HG03354 (cell line): ENCODE measurements around the gene APP.
A peak's percentile ranks its signal among the peaks of the same experiment; 100 is the strongest.

Experiments
- ATAC-seq: cut with Tn5 transposase; IDR thresholded peaks from one replicate; pipeline ENCODE4 v1.9.1; 2021; ENCODE audit warnings: mild to moderate bottlenecking; ENCODE audit not compliant: unreplicated experiment, poor library complexity, severe bottlenecking

APP gene

DNA sequence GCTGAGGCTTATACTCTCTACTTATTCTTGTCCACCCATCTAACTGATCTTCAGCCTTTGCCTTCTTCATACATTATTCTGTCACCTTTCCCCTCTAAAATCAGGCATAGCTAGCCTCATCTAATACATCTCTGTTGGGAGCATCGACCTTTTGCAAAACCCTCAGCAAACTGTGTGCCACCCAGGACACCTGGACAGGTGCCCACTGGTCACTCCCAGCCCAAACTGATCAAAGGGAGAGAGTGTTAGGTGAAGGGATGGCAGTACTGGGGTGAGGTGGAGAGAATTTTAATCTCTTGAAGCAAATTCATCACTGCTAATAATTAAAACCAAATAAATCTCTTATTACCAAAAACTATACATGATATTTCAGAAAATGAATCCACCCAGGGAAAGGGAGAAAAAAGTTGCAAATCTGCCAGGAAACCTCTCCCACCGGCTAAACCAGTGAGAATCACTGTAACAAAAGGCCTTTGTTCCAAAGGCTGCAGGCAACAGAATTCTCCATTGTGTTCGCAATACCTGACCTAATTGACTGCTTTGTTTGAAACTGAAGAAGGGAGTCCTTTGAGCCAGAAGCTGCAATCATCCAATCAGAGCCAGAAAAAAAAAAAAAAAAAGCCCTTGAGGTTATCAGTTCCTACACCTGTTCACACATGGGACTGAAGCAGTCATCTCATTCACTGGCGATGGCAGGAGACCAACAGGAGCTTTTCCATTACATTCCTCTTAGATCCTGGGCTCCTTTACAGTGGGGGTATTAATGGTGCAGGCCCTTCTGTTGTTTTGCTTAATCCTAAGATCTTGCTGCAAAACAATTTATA lies 172.6 kb downstream of the APP start:
- ATAC-seq, result no peak

GRCh38 chr21:25995278-25995677 lies 175.3 kb downstream of the APP start:
- no peak for ATAC-seq

- ATAC-seq, result no peak
Observed at GRCh38 chr21:25994758-25995163, 175.8 kb downstream of the APP start.

DNA sequence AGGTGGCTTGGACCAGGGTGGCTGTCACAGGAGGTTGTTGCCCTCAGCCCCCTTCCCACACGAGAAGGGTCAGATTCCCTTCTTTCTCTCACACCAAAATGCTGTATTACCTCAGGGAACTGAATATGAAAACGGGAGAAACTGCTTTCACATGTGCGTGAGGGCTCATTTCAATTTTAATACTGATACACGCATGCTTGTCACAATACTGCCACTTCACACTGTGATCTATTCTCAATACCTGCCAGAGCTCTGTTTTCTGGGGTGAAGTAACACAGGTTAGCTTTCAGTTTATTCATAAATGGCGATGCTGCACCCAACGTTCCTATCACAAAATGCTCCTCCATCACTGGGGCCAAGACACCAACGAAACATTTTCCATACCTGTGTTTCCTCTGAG lies 181.8 kb downstream of the APP start:
- no peak for ATAC-seq

DNA sequence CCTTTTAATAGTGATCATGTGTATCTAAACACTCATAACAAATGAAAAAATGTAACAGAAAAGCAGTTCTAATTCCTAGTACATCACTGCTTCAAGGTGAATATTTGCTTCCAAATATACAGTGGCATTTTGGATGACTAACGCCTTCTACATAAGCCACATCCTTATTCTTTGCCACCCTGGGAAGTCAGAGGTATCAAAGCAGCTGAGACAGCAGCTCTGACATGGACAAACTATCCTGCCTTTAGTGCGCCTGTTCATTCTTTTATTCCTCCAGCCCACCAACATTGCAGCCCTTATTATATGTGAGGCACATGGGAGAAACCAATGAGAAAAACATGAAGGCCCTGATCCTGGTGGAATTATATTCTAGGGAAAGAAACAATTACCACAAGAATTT lies 183.0 kb downstream of the APP start:
- no peak for ATAC-seq

DNA sequence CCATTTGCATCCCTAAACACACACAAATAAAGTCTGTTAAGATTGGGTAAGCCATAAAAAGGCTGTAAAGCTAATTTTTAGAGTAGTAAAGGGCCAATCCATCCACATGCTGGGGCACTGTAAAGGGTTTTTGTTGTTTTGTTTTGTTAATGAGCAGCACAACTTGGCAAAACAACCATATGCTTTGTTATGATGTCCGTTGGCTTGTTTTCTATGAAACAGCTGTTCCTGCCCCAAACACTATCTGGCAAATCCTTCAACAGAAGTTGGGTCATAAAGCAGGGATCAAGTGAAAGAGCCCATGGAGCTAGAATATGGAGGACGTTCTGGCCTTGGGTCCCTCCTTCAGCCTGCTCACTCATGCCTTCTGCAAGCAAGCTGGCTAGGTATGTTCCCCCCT lies 183.6 kb downstream of the APP start:
- ATAC-seq, result no peak

DNA sequence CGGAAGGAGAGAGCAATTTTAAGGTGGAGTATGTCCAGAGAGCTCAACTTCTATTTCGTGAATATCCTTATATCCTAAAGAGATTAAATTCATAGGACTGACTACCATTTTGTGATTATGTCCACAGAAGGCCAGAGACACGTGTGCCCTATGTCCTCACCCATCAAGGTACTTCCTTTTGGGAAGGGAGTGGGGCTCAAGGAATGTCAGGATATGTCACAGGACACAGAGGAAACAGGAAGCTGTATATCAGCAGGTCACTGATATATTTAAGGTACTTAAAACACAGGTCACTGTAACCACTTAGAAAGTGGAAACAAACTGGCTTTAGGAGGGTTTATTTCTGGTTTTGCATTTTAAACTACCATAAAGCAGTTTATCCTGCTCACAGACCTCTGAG lies 184.6 kb downstream of the APP start:
- ATAC-seq, result no peak

- no peak for ATAC-seq
Observed at GRCh38 chr21:25984538-25984937, 186.0 kb downstream of the APP start.

- ATAC-seq, result no peak
Observed at GRCh38 chr21:25983745-25984144, 186.8 kb downstream of the APP start.

- ATAC-seq, result no peak
Observed at GRCh38 chr21:25980710-25981109, 189.9 kb downstream of the APP start.

GRCh38 chr21:25979845-25980616 lies 190.5 kb downstream of the APP start:
- ATAC-seq, result no peak

DNA sequence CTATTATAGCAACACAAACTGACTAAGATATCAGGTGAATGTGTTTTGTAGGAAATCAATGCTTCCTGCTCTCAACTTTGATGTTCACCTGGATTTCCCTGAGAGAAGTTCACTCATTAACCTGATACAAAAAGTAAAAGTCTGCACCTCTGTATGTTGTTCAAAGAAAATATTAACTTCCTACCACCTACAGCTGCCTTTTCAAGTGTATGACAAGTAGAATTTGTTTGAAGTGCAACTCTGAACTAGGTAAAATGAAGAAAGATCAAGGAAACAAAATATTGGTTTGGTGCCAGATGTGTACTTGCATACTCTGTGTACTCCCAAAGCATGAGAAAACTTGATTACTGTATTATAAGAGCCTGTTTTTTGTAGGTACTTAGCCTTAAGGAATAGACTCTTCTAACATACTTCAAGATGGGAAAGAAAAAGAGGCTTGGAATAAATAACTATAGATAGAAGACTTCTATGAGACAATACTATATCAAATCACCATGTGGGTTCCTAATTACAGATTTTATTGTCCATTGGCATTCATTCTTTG lies 193.4 kb downstream of the APP start:
- no peak for ATAC-seq

GRCh38 chr21:25974964-25975363 lies 195.6 kb downstream of the APP start:
- no peak for ATAC-seq

DNA sequence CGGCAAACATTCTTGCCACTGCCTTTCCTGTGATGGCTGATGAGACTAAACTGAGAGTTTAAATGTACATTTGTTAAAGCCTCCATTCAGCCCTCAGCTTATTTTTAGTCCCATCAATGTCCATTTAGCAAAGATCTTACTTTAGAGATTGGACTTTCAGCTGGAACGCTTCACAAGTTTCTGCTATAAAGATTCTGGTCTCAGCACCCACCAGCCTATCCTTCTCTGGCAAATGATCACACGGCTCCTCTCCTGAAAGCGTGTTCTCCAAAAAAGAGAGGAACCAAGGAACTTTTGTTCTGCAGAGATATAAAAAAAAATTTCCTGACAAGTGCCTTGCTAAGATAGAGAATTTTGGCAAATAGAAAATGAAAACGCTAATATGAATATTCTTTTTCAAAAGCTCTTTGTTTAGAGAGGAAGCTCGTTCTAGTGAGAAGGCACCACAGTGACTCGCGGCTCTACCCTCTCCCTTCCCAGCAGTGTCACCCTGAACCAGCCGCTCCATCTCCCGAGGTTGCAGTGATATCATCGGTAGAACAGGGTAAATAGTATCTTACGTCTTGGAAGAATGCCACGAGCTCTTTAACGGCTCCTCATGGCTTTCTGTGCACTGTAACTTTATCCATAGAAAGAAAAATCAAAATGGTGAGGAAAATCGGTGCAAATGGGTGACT lies 200.2 kb downstream of the APP start:
- ATAC-seq, result no peak

GRCh38 chr21:25967901-25968438 lies 202.6 kb downstream of the APP start:
- peak; percentile 57 for ATAC-seq

- ATAC-seq, result peak; percentile 99
Observed at GRCh38 chr21:25967181-25967900, 203.2 kb downstream of the APP start.

- ATAC-seq, result no peak
Observed at GRCh38 chr21:25965951-25966707, 204.4 kb downstream of the APP start.

GRCh38 chr21:25964926-25965325 lies 205.6 kb downstream of the APP start:
- no peak for ATAC-seq

GRCh38 chr21:25964015-25964414 lies 206.6 kb downstream of the APP start:
- no peak for ATAC-seq
